GM18907 (cell line): Measurements from ENCODE around the gene C2orf74.
"Not testable (repeated sequence)": the region's sequence is repeated elsewhere in the genome, so short reads cannot be mapped to it uniquely, and the experiment has no call there.

Source experiments
- ATAC-seq: cut with Tn5 transposase; IDR thresholded peaks from one replicate; pipeline ENCODE4 v1.9.1; 2021; ENCODE audit warnings: mild to moderate bottlenecking, moderate library complexity; ENCODE audit not compliant: unreplicated experiment

Gene C2orf74

DNA sequence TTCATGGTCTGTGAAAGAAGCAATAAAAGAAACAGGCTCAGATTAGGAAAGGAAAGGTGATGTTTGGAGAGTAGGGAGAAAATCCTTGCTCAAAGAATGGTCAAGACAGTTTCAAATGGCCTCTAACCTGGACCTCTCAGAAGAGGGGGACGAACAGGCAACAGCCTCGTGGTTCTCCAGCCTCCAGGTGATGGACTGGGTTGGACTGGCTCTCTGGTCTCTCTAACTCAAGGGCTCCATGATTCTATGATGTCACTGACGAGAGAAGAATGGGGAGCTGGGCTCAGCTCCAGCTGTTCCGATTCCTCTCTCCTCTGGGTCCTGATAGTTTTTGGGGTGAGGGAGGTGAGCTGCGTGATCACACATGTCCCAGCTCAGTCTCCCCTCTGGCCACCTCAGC is at the start of gene C2orf74:
TSS of gene C2orf74 (plus strand) at position 301 of the 400 bp plus-strand sequence. CDS start 327 bp downstream, outside the sequence.
- no peak for ATAC-seq

DNA sequence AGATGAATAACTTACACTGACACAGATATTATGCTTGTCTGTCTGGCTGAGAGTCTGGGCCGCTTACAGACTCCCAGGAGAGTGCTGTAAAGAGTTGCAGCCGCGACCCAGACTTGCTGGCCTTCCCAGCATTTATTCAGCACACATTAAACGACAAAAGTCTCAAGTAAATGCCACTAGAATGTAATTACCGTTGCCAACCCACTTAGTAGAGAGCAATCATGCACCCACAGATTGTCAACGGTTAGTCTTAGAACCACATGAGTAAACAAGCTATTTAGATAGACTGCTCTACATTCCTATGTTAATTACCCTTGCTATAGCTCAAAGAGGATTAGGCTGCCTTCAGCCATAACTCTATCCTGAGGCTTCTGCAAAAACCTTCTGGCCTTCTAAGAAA is 47.8 kb upstream of the C2orf74 start:
- no peak for ATAC-seq

DNA sequence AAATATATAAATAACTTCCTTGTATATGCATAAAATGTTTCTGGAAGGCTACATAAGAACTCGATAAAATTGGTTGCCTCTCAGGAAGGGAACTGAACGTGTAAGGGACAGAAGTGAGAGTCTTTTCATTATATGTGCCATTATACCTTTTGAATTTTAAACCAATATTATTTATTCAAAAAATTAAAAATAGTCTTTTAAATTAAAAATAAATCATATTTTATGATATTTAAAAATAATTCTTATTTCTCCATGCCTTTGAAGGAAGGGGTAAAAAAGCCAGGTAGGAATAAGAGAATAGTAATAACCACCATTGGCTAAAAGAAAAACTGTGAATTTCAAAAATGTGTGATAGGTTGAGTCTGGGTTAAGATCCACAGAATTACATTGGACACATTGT is 45.7 kb upstream of the C2orf74 start:
- ATAC-seq, result no peak

DNA sequence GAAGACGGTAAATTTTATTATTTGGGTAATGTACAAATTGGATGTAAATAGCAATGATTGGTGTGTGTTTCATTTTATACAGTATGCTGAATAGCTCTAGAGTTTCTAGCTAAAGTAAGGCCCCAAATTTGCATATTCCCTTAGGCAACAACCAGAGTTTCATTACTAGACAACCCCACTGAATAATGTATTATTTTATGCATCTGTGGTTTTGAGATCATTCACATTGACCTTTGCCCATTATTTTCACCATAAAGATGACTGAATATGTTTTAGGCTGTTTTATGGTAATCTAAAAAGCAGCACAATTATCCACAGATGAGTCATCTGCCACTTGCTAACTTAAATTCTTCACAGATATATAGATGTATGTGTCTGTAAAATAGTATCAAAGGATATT is 44.5 kb upstream of the C2orf74 start:
- no peak for ATAC-seq

DNA sequence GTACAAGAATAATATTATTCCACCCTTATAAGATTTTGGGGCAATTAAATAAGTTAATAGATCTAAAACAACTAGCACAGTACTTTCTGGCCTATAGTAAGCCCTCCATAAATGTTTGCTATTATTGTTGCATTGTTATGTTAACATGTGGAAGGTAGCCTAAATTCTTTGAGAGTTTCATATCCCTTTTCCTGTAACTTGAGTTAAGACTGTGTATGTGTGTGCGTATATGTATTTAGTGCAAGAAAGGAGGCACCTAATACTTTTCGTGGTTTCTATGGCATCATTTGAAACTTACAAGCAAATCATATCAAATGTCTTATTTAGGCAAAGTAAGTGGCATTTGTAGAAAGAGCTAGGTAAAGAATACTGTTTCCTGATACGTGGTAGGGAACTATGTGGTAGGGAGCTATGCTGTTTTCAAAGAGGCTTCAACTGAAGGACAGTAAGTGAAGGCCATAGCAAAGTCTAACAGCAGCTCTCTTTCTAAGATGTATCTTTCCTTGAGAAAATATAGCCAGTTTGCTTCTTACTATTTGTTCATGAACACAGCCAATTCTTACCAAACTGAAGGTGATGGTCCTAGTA is 36.8 kb upstream of the C2orf74 start:
- no peak for ATAC-seq

DNA sequence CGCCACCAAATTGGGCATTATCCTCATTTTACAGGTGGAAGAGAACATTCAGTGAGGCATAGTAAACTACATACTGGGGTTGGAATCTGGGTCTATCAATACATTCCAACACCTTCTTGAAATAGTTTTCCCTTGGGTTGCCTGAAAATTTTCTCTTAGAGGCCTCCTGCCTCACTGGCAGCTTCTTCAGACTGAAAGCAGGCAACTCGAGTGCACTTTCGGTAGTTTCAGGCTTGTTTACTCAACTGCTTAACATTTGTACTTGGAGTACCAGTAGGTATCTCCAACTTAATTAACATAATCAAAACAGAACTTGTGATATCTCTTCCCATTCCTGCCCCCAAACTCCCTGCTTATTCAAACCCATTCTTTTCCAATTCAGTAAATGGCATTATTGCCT is 36.2 kb upstream of the C2orf74 start:
- no peak for ATAC-seq

DNA sequence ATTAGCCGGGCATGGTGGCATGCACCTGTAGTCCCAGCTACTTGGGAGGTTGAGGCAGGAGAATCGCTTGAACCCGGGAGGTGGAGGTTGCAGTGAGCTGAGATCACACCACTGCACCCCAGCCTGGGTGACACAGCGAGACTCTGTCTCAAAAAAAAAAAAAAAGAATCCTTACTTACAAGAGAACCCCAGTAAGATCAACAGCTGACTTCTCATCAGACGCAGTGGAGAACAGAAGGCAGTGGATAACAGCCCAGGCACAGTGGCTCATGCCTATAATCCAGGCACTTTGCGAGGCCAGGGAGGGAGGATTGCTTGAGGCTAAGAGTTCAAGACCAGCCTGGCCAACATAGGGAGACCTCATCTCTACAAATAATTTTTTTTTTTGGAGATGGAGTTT is 33.9 kb upstream of the C2orf74 start:
- not testable (repeated sequence) for ATAC-seq

DNA sequence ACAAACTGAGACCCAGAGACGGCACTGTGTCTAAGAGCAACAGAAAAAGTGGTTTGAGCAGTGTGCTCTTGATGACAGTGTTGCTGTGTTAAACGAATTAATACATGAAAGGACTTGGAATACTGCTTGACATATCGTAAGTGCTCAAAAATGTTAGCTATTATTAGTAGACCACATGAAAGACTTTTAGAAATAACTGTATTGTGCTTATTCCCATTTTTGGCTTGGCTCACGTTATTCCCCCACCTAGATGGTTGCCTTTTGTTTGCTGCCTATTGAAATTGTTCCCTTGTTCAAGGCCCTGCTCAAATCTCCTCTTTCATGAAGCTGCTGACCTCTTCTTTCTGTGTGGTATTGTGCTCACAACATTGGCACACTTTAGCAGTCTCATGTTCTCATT is 27.8 kb upstream of the C2orf74 start:
- no peak for ATAC-seq

DNA sequence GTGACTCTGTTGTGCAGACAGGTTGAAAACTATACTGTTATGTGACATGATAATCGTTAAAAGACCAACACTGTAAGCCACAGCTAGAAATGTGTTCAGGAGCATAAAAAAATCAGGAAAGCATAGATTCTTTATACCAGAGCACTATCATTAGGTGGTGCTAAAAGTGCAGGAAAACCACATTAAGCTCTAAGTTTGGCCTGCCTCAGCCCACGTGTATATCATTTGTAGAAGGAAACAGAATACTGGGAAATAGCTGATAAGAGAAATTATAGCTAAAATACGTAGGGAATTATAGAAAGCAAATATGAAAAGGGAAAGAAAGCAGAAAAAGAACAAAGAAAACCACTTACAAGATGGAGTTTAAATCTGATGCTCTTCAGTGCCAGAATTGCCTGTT is 26.5 kb upstream of the C2orf74 start:
- ATAC-seq, result no peak

DNA sequence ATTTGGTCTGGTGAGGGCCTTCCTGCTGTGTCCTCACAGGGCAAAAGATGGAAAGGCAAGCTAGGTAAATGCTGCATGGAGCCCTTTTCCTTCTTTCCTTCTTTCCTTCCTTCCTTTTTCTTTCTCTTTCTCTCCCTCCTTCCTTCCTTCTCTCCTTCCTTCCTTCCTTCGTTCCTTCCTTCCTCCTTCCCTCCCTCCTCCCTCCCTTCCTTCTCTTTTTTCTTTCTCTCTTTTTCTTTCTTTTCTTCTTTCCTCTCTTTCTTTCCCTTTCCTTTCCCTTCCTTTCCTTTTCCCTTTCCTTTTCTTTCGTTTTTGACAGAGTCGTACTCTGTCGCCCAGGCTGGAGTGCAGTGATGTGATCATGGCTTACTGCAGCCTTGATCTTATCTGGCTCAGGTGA is 23.1 kb upstream of the C2orf74 start:
- ATAC-seq, result no peak

DNA sequence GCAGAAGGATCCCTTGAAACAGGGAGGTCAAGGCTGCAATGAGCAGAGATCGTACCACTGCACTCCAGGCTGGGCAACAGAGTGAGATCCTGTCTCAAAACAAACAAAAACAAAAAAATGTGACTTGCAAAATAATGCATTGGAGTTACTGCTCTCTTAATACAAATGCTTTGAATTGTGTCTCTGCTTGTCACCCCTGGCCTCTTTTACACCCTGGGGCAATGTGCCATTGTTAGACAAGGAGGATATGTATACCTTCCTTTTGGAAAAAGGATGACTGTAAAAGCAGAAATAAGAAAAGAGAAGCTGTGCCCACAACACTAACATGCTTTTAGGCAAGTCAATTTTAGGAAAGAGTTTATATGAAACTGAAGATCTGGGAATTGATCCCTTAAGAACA is 20.8 kb upstream of the C2orf74 start:
- ATAC-seq, result no peak

DNA sequence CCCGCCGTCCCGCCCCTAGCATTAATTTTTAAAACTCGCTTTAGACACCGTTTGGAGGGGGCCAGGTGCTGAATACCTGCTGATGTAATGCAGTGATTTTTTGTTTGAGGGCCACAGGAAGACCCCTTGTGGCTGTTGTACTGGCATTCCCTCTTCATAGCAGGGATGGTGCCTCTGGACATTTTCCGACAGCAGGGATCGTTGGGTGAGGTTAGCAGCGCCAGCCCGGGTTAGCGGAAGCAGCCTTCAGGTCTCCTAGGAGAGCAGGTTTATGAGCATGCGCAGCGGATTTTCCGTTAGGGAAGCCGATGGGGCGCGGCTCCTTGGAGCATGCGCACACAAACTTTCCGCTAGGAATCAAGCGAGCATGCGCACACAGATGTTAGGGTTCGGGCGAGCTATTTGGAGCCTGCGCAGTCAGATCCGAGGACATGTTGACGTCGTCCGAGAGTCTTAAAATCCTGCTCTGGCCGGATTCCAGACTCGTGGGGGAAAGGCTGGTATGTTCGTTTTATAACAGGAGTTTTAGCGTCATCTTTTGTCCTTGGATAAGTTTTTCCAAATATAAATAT is 17.2 kb upstream of the C2orf74 start:
- peak; percentile 88 for ATAC-seq

DNA sequence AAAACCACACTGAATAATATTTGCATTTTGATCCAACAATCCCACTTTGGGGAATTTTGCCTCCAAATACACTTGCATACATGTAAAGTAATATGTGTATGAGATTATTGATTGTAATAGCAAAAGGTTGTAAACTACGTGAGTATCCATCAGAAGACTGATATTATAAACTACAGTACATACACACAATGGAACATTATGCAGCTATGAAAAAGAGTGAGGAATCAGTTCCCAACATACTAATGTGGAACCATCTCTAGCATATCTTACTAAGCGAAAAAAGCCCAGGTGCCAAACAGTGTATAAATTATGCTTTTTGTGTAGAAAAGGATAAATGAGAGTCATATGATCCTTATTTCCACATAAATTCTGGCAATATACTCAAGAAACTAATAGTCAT is 16.0 kb upstream of the C2orf74 start:
- ATAC-seq, result no peak

DNA sequence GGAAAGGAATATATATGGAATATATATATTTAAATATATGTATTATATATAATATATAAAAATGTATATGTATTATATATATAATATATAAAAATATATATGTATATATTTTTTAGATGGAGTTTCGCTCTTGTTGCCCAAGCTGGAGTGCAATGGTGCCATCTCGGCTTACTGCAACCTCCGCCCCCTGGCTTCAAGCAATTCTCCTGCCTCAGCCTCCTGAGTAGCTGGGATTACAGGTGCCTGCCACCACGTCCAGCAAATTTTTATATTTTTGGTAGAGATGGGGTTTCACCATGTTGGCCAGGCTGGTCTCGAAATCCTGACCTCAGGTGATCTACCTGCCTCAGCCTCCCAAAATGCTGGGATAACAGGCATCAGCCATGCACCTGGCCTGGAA is 13.9 kb upstream of the C2orf74 start:
- not testable (repeated sequence) for ATAC-seq

DNA sequence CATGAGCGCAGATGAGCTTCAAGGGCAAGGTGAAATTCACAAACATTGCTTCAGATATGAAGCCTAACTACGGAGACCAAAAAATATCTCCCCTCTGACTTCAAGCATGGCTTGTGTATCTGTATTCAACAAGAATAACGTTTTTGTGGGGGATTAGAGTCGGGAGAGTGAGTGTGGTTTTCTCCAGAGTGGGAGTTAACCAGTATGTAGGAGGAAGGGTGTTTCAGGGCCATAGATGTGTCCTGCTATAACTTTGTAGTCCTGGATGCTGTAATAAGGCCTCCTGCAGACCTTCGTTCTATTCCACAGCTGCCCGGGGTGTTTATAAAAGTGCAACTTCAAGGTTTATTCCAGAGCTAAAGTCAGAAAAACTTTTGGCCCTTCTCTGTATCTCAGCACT is 12.9 kb upstream of the C2orf74 start:
- no peak for ATAC-seq

DNA sequence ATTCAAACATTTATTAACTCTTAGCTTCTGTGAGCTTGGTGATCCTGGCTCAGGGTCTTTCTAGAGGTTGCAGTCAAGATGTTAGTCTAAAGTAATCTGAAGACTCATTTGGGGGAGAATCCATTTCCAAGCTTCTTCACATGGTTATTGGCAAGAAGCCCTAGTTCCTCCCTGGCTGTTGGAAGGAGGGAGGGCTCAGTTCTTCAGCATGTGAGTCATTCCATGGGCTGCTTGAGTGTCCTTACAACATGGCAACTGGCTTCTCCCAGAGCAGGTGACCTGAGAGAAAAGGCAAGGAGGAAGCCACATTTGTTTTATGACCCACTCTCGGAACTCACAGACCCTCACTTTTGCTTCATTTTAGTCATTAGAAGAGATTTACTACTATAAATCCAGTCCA is 10.6 kb upstream of the C2orf74 start:
- ATAC-seq, result no peak

DNA sequence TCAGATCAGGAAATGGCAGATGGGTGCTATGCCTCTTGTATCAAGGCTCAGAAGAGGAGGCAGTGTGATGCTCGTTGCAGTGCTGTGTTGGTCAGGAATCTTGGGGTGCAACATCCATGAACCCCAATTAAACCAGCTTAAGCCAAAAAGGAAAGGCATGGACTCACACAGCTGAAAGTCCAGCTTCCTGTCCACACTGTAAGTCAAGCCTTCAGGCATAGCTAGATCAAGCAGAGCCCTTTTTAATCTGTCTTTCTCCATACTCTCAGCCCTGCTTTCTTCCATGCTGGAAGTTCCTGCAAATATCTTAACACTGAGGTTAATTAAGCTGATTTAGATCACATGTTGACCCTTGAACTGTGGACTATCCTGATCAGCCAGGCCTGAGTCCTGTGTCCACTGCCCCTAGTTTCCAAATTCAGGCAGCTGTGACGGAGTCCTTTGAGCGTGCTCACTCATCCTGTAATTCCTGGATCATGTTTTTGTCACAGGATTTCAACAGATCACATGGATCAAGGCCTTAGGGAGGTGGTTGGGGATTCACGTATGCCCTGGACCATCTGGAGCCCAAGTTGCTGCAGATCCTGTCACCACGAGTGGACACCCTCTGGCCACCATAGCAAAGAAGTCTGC is 4.5 kb upstream of the C2orf74 start:
- ATAC-seq, result no peak

DNA sequence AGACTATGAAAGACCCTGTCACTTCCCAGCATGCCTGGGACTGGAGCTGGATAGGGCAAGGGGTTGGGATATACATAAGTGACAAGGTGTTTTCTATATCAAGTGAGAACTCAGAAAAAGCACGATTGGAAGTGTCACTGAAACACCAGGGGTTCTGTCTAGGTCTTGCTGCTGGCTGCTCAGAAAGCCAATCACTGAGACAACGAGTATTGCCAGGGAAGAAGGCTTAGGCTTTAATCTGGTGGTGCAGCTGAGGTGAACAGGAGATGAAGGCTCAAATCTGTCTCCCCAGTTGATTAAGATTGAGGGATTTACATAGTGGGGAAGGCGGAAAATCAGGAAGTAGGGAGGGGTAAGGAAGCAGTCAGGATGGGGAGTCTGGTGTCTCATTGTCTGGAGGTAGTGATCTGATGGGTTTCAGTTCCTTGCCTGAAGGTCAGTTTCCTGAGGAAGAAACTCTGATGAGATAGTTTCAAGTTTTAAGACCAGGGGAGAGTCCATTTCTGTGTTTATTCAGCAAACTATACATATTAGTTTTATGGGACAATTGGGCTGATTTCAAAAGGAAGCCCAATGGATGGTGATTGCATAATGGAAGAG is 3.5 kb upstream of the C2orf74 start:
- ATAC-seq, result no peak

DNA sequence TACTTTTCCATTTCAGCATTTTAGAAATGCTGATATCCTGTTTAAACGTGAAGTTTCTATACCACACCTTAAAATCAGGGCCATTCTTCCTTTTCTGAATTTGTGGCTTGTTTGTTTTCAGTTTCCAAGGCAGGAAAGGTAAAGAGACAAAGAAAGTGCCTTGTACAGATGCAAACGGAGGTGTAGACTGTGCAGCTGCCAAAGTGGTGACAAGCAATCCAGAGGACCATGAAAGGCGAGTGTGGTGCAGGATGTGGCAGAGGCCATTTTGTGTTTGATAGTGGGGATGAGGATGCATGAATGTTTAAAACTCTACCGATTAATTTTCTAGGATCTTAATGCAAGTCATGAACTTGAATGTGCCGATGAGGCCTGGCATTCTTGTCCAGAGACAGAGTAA is 733 bp downstream of the C2orf74 start:
- no peak for ATAC-seq

DNA sequence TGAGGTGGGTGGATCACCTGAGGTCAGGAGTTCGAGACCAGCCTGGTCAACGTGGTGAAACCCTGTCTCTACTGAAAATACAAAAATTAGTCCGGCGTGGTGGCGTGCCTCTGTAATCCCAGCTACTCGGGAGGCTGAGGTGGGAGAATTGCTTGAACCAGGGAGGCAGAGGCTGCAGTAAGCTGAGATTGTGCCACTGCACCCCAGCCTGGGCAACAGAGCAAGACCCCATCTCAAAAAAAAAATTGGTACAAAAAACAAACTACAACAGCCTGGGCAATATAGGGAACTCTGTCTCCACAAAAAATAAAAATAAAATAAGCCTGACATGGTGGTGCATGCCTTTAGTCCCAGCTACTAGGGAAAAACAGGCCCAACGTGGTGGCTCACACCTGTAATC is 3.1 kb downstream of the C2orf74 start:
- not testable (repeated sequence) for ATAC-seq

DNA sequence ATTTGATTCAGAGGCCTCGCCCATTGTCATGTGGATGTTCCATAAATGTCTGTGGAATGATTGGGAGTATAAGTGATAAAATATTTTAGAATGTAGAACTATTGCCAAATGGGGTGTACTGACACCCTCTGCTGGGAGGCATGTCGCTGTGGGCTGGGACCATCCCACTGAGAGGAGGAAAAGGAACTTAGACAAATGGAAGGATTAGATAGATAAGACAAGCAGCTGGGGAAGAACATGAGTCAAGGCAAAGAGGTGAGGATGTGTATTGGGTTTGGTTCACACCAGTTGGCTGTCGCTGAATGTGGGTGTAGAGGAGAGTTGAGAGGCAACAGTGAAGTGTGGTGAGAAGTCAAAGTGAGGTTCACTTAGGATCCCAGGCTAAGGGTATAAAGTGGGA is 4.0 kb downstream of the C2orf74 start:
- ATAC-seq, result no peak

DNA sequence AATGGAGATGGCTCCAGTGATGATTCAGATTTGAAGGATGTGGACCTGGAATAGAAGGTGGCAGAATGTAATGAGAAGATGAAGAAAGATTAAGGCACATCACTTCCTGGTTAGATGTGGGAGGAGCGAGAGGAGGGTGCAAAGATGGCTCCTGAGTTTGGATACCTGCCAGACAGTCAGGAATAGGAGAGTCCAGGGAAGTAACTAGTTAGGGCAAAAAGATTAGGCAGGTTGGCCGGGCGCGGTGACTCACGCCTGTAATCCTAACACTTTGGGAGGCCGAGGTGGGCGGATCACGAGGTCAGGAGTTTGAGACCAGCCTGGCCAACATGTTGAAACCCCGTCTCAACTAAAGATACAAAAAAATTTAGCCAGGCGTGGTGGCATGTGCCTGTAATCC is 5.6 kb downstream of the C2orf74 start:
- no peak for ATAC-seq
